Measurements from ENCODE around the gene SNTA1.
A peak's percentile ranks its signal among the peaks of the same experiment; 100 is the strongest.
"Not testable (repeated sequence)": the region's sequence is repeated elsewhere in the genome, so short reads cannot be mapped to it uniquely, and the experiment has no call there.

Gene SNTA1

GRCh38 chr20:33391722-33392415 lies 51.7 kb downstream of the SNTA1 start:
- peak in 1 of 2 experiments; percentile 28 for DNase-seq

- not testable (repeated sequence) for DNase-seq
These were observed 54.2 kb downstream of the SNTA1 start for GRCh38 chr20:33389326-33389725.

- no peak for DNase-seq
These were observed 55.3 kb downstream of the SNTA1 start for GRCh38 chr20:33388268-33388667.

- DNase-seq, result no peak
These were observed 56.4 kb downstream of the SNTA1 start for GRCh38 chr20:33387177-33387576.

GRCh38 chr20:33386673-33387072 lies 56.9 kb downstream of the SNTA1 start:
- no peak for DNase-seq

GRCh38 chr20:33377366-33377765 lies 66.2 kb downstream of the SNTA1 start:
- DNase-seq, result no peak

- no peak for DNase-seq
These were observed 69.6 kb downstream of the SNTA1 start for GRCh38 chr20:33373735-33374605.

GRCh38 chr20:33372993-33373441 lies 70.5 kb downstream of the SNTA1 start:
- DNase-seq, result no peak

GRCh38 chr20:33370291-33370690 lies 73.3 kb downstream of the SNTA1 start:
- no peak for DNase-seq

GRCh38 chr20:33362898-33363297 lies 80.7 kb downstream of the SNTA1 start:
- no peak for DNase-seq

- DNase-seq, result no peak
These were observed 83.9 kb downstream of the SNTA1 start for GRCh38 chr20:33359399-33360261.
